ENCODE results near the gene DRAP1. TPM values are rescaled to one million over a fixed set of nuclear protein-coding genes. Genes with fewer than 3 reads are reported as not detected.

Gene DRAP1
- total and polyA plus RNA-seq, 9 of the 15 experiments (the other 6 are each of a cell fraction or from before 2014, with no cell fraction given), result 9.6 to 200 (median 92.9) TPM

- peak overlapping the region in 1 of 2 experiments; percentile 81; a peak in 2 of 4 replicates for H3K9ac ChIP-seq (ENCODE audit: insufficient read depth in 1 of 2, low read depth in 2 of 2, low read length in 2 of 2)
- no TSS peak for BruUV-seq (replicated peaks)
- TF ChIP-seq SMAD3 (CRISPR knock-in tag; conservative IDR thresholded peaks at IDR 0.05) (no peak), TRIM24 (IDR thresholded peaks at IDR 0.05) (no peak), POLR3A (IDR thresholded peaks at IDR 0.05; ENCODE audit: borderline replicate concordance, extremely low read depth, insufficient read depth, insufficient read length) (no peak), POLR2G (IDR thresholded peaks at IDR 0.05; ENCODE audit: low read depth, low read length) (peak; percentile 45; the same call in 1 of the 2 replicates), ZNF778 (CRISPR knock-in tag; IDR thresholded peaks at IDR 0.05) (no peak), ZBTB1 (CRISPR knock-in tag; IDR thresholded peaks at IDR 0.05; ENCODE audit: borderline replicate concordance, low read depth) (peak; percentile 60; the same call in 1 of the 2 replicates), ZNF785 (CRISPR knock-in tag; IDR thresholded peaks at IDR 0.05) (no peak), NKRF (IDR thresholded peaks at IDR 0.05; ENCODE audit: borderline replicate concordance) (no peak), CSDE1 (IDR thresholded peaks at IDR 0.05) (no peak), NR4A1 (CRISPR knock-in tag; IDR thresholded peaks at IDR 0.05) (no peak), NR4A1 (tag; IDR thresholded peaks at IDR 0.05) (no peak), SLC30A9 (CRISPR knock-in tag; IDR thresholded peaks at IDR 0.05) (no peak), RBM22 (IDR thresholded peaks at IDR 0.05; ENCODE audit: low read depth, low read length, poor library complexity, severe bottlenecking) (peak; percentile 87), KLF16 (IDR thresholded peaks at IDR 0.05) (no peak), ZNF121 (CRISPR knock-in tag; conservative IDR thresholded peaks at IDR 0.05) (no peak), CREB5 (CRISPR knock-in tag; IDR thresholded peaks at IDR 0.05) (no peak), ZNF57 (CRISPR knock-in tag; IDR thresholded peaks at IDR 0.05) (no peak), TCF3 (CRISPR knock-in tag; IDR thresholded peaks at IDR 0.05) (no peak)
- TF ChIP-seq, protein P1, sequence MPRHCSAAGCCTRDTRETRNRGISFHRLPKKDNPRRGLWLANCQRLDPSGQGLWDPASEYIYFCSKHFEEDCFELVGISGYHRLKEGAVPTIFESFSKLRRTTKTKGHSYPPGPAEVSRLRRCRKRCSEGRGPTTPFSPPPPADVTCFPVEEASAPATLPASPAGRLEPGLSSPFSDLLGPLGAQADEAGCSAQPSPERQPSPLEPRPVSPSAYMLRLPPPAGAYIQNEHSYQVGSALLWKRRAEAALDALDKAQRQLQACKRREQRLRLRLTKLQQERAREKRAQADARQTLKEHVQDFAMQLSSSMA (CRISPR knock-in tag; IDR thresholded peaks at IDR 0.05), result no peak
These were observed 48.2 kb upstream of the DRAP1 start for GRCh38 chr11:65870706-65871681.

More at GRCh38 chr11:65870706-65871681, 48.2 kb upstream of the DRAP1 start:
- CTCF ChIA-PET (ENCODE audit: low intra/inter-chr PET ratio), result no interaction called here
- FAIRE-seq (no peak), ATAC-seq (no peak), DNase-seq (ENCODE audit: extremely low read depth in 1 of 4, low spot score in 3 of 4) (no peak)
- intact Hi-C loops (cut with micrococcal nuclease), result no loop called here
- Histone ChIP-seq H3K4me2 (ENCODE audit: insufficient read depth, low read length) (no peak overlapping the region), H3K79me2 (ENCODE audit: control insufficient read depth, insufficient read depth, low read length) (no peaks in the 10 kb centered on the region), H2AFZ (ENCODE audit: low read depth, low read length) (0 out of 2 replicates have a peak overlapping the region, but pooled peaks have one; percentile 24), H3K36me3 (ENCODE audit: control insufficient read depth, insufficient read depth, low read length) (peaks cover 22% of the 10 kb centered on the region; the same call in 2 of the 3 replicates), H3K9me1 (ENCODE audit: control insufficient read depth, insufficient read depth, low read length) (no peaks in the 10 kb centered on the region), H3K4me3 (no peak overlapping the region), H3K27me3 (ENCODE audit: control insufficient read depth in 2 of 2, insufficient read depth in 2 of 2, low read length in 2 of 2) (no peaks in the 10 kb centered on the region), H3K9me3 (replicated peaks; ENCODE audit: control insufficient read depth, insufficient read depth, low read depth, low read length) (no peaks in the 10 kb centered on the region), H3K27ac (ENCODE audit: extremely low read depth, low read depth, low read length) (no peak overlapping the region; the same call in 2 of the 3 replicates), H4K20me1 (replicated peaks; ENCODE audit: control insufficient read depth, insufficient read depth, low read length) (no peaks in the 10 kb centered on the region), H3K4me1 (replicated peaks in 1 of 2; ENCODE audit: control insufficient read depth in 2 of 2, insufficient read depth in 2 of 2, low read length in 2 of 2) (peaks cover 23 to 62% of the 10 kb centered on the region in 2 experiments)
- POLR2A ChIA-PET, result interaction anchor here (0.6 to 8.2 kb wide), 10 partner anchors 8 to 160 kb away, joined by 3 to 151 read pairs (median 4); partner anchors contain the start of genes CCDC85B, CFL1, CTSW and FIBP
- in situ Hi-C loops (cut with MboI), result no loop called here
- WGBS (ENCODE audit: insufficient coverage, low coverage, missing lambda C conversion rate), result 62% methylated on average over 21 of the region's 24 CpGs
